NB4 (cell line): ENCODE measurements around the gene NHS.

Experiments
- DNase-seq: peaks from one replicate; pipeline ENCODE4 v3.0.0; 2010; ENCODE audit warnings: low read depth
- H3K4me3 ChIP-seq: one replicate; pipeline ENCODE4 v1.5.1; 2011; ENCODE audit warnings: mild to moderate bottlenecking, low read depth, low read length, moderate library complexity
- MYC ChIP-seq: IDR thresholded peaks from 2 replicates; pipeline ENCODE4 v1.6.1; 2011; ENCODE audit warnings: low read depth, low read length
- POLR2A ChIP-seq: IDR thresholded peaks from 2 replicates; pipeline ENCODE4 v1.6.1; 2011; ENCODE audit warnings: mild to moderate bottlenecking; ENCODE audit not compliant: insufficient read length; ENCODE audit errors: extremely low read depth
- TF ChIP-seq, protein P1 (sequence below): IDR thresholded peaks from 2 replicates; pipeline ENCODE4 v1.6.1; 2011; ENCODE audit warnings: low read depth, low read length
- TF ChIP-seq, protein P2 (sequence below): IDR thresholded peaks from one replicate; pipeline ENCODE4 v1.5.1; 2012; ENCODE audit warnings: low read depth, low read length

NHS gene

GRCh38 chrX:17719711-17720110 is 344.7 kb downstream of the NHS start:
- DNase-seq = no peak
- TF ChIP-seq, protein P1, sequence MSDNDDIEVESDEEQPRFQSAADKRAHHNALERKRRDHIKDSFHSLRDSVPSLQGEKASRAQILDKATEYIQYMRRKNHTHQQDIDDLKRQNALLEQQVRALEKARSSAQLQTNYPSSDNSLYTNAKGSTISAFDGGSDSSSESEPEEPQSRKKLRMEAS = no peak
- TF ChIP-seq, protein P2, sequence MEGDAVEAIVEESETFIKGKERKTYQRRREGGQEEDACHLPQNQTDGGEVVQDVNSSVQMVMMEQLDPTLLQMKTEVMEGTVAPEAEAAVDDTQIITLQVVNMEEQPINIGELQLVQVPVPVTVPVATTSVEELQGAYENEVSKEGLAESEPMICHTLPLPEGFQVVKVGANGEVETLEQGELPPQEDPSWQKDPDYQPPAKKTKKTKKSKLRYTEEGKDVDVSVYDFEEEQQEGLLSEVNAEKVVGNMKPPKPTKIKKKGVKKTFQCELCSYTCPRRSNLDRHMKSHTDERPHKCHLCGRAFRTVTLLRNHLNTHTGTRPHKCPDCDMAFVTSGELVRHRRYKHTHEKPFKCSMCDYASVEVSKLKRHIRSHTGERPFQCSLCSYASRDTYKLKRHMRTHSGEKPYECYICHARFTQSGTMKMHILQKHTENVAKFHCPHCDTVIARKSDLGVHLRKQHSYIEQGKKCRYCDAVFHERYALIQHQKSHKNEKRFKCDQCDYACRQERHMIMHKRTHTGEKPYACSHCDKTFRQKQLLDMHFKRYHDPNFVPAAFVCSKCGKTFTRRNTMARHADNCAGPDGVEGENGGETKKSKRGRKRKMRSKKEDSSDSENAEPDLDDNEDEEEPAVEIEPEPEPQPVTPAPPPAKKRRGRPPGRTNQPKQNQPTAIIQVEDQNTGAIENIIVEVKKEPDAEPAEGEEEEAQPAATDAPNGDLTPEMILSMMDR = no peak
- TF ChIP-seq POLR2A = no peak
- TF ChIP-seq MYC = no peak
- H3K4me3 ChIP-seq = no peak overlapping the region

GRCh38 chrX:17721715-17722114 is 346.7 kb downstream of the NHS start:
- no peak for TF ChIP-seq POLR2A
- TF ChIP-seq, protein P1 = no peak
- H3K4me3 ChIP-seq = no peak overlapping the region
- no peak for DNase-seq

- no peak for DNase-seq
- TF ChIP-seq POLR2A (no peak), MYC (no peak)
- TF ChIP-seq, protein P1 = no peak
- TF ChIP-seq, protein P2 = no peak
Measured at GRCh38 chrX:17725181-17725580, 350.2 kb downstream of the NHS start.

GRCh38 chrX:17732138-17732783 is 357.3 kb downstream of the NHS start:
- no peak for DNase-seq
- TF ChIP-seq MYC (no peak), POLR2A (no peak)
- TF ChIP-seq, protein P2 = no peak
- TF ChIP-seq, protein P1 = no peak
- no peak overlapping the region for H3K4me3 ChIP-seq

More at GRCh38 chrX:17725181-17725580, 350.2 kb downstream of the NHS start:
- no peak overlapping the region for H3K4me3 ChIP-seq

DNA sequence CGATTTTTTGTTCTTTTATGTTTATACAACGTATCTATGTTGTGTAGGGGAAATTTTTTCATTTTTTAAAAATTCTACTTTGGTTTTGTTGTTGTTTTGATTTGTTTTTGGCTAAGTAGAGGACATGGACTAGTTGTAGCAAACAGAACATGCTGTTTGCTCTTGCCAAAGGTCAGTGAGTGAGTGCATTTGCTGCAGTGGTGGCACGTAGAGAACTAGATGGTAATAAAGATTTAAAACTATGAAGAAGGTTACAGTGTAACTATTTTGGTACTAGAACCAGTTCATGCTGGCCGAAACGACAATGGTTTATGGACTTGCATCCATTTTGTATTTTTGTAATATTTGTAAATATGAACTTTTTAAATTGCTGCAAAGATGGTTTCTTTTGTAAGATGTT is 360.4 kb downstream of the NHS start:
- no peak for DNase-seq

GRCh38 chrX:17736478-17736855 is 361.5 kb downstream of the NHS start:
- no peak overlapping the region for H3K4me3 ChIP-seq
- no peak for DNase-seq
- TF ChIP-seq, protein P2 = no peak
- TF ChIP-seq, protein P1 = no peak
- TF ChIP-seq MYC (no peak), POLR2A (no peak)

More for the DNA sequence above, 360.4 kb downstream of the NHS start:
- TF ChIP-seq POLR2A = no peak
- TF ChIP-seq MYC = no peak
- TF ChIP-seq, protein P2 = no peak
- TF ChIP-seq, protein P1 = no peak
- no peak overlapping the region for H3K4me3 ChIP-seq
